ENCODE measurements around the gene NECAB3.

DNA sequence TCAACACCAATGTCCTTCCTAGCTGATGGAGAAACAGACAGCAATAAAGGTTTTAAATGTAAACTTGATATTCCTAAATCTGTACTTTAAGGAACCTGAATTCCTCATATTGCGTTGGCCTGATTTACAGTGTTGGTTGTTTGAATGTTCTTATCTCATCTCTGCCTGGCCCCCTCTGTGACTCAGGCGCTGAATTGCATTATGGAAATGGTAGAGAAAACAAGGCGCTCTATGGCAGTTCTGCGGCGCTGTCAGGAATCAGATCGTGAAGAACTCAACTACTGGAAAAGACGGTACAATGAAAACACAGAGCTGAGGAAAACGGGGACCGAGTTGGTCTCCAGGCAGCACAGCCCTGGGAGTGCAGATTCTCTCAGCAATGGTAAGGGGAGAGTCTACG, 44.7 kb downstream of the NECAB3 start:
- no peak for TF ChIP-seq ZNF274 (IDR thresholded peaks at IDR 0.05; ENCODE audit: low read depth, low read length)
- TF ChIP-seq SUZ12 (IDR thresholded peaks at IDR 0.05; ENCODE audit: extremely low read depth, insufficient read depth, insufficient read length), result no peak
